ENCODE data around the gene SHANK2. TPM values are rescaled to one million over a fixed set of nuclear protein-coding genes. Genes with fewer than 3 reads are reported as not detected.

The SHANK2 gene
- polyA plus RNA-seq, 1 donor (not counting 4 experiments of a cell fraction or from before 2014, with no cell fraction given) = 0.22 TPM

GRCh38 chr11:71204748-71205664, 47.4 kb downstream of the SHANK2 start:
- Histone ChIP-seq H3K9me3 (ENCODE audit: control insufficient read depth, low read depth, low read length) (peaks cover 3% of the 10 kb centered on the region), H3K27me3 (ENCODE audit: control insufficient read depth, extremely low read depth, insufficient read depth, low read length) (peaks cover 6% of the 10 kb centered on the region), H3K9ac (ENCODE audit: control insufficient read depth, extremely low read depth, insufficient read depth, low read length) (no peak overlapping the region), H3K36me3 (ENCODE audit: control insufficient read depth in 2 of 2, extremely low read depth in 1 of 2, insufficient read depth in 2 of 2, low read length in 2 of 2) (no peaks in the 10 kb centered on the region), H3K4me3 (ENCODE audit: control insufficient read depth in 2 of 3, extremely low read depth in 1 of 3, insufficient read depth in 2 of 3, low read depth in 1 of 3, low read length in 3 of 3) (no peak overlapping the region), H4K20me1 (ENCODE audit: control insufficient read depth, extremely low read depth, insufficient read depth, low read length) (no peaks in the 10 kb centered on the region), H3K4me1 (ENCODE audit: control insufficient read depth, extremely low read depth, insufficient read depth, low read length) (no peaks in the 10 kb centered on the region), H3K27ac (ENCODE audit: control insufficient read depth, insufficient read depth, low read length) (no peak overlapping the region), H3K4me2 (ENCODE audit: control insufficient read depth, extremely low read depth, insufficient read depth, low read depth, low read length) (no peak overlapping the region), H2AFZ (ENCODE audit: control insufficient read depth, low read length) (no peak overlapping the region), H3K9me1 (ENCODE audit: control insufficient read depth, extremely low read depth, insufficient read depth, low read length) (no peaks in the 10 kb centered on the region), H3K79me2 (ENCODE audit: control insufficient read depth, insufficient read depth, low read length) (no peaks in the 10 kb centered on the region)
- DNase-seq (ENCODE audit: low read depth, low spot score) (no peak), FAIRE-seq (no peak)
- dilution Hi-C loops (cut with MboI; ENCODE audit: extremely low pct_ligation_motif_present, low sequenced_read_pairs) = no loop called here
- TF ChIP-seq EZH2 (IDR thresholded peaks at IDR 0.05; ENCODE audit: low read length) (no peak), CTCF (optimal IDR thresholded peaks at IDR 0.05 in 1 of 3, IDR thresholded peaks at IDR 0.05 in 1 of 3, conservative IDR thresholded peaks at IDR 0.05 in 1 of 3; ENCODE audit: extremely low read depth in 1 of 3, insufficient read depth in 2 of 3, low read length in 3 of 3) (no peak)

GRCh38 chr11:71204294-71204693, 48.1 kb downstream of the SHANK2 start:
- peaks cover 6% of the 10 kb centered on the region for H3K27me3 ChIP-seq (ENCODE audit: control insufficient read depth, extremely low read depth, insufficient read depth, low read length)
- DNase-seq (ENCODE audit: low read depth, low spot score) (no peak), FAIRE-seq (no peak)
- dilution Hi-C loops (cut with MboI; ENCODE audit: extremely low pct_ligation_motif_present, low sequenced_read_pairs) = no loop called here
- H3K79me2 ChIP-seq (ENCODE audit: control insufficient read depth, insufficient read depth, low read length) = no peaks in the 10 kb centered on the region
- H3K27ac ChIP-seq (ENCODE audit: control insufficient read depth, insufficient read depth, low read length) = no peak overlapping the region
- no peaks in the 10 kb centered on the region for H4K20me1 ChIP-seq (ENCODE audit: control insufficient read depth, extremely low read depth, insufficient read depth, low read length)
- H3K4me1 ChIP-seq (ENCODE audit: control insufficient read depth, extremely low read depth, insufficient read depth, low read length) = no peaks in the 10 kb centered on the region
- no peak overlapping the region for H3K4me2 ChIP-seq (ENCODE audit: control insufficient read depth, extremely low read depth, insufficient read depth, low read depth, low read length)
- peaks cover 2% of the 10 kb centered on the region for H3K9me3 ChIP-seq (ENCODE audit: control insufficient read depth, low read depth, low read length)
- H3K9ac ChIP-seq (ENCODE audit: control insufficient read depth, extremely low read depth, insufficient read depth, low read length) = no peak overlapping the region
- H3K36me3 ChIP-seq (ENCODE audit: control insufficient read depth in 2 of 2, extremely low read depth in 1 of 2, insufficient read depth in 2 of 2, low read length in 2 of 2) = no peaks in the 10 kb centered on the region
- H3K9me1 ChIP-seq (ENCODE audit: control insufficient read depth, extremely low read depth, insufficient read depth, low read length) = no peaks in the 10 kb centered on the region
- no peak overlapping the region for H2AFZ ChIP-seq (ENCODE audit: control insufficient read depth, low read length)
- TF ChIP-seq CTCF (optimal IDR thresholded peaks at IDR 0.05 in 1 of 3, IDR thresholded peaks at IDR 0.05 in 1 of 3, conservative IDR thresholded peaks at IDR 0.05 in 1 of 3; ENCODE audit: extremely low read depth in 1 of 3, insufficient read depth in 2 of 3, low read length in 3 of 3) (no peak), EZH2 (IDR thresholded peaks at IDR 0.05; ENCODE audit: low read length) (no peak)
- no peak overlapping the region for H3K4me3 ChIP-seq (ENCODE audit: control insufficient read depth in 2 of 3, extremely low read depth in 1 of 3, insufficient read depth in 2 of 3, low read depth in 1 of 3, low read length in 3 of 3)
